ENCODE data around the gene MRPS30. TPM values are rescaled to one million over a fixed set of nuclear protein-coding genes. Genes with fewer than 3 reads are reported as not detected.

The MRPS30 gene
- total RNA-seq, 1 donor from 2014 or later, result 40.7 TPM

- Mint-ChIP-seq H3K27me3 (ENCODE audit: unreplicated experiment) (peaks cover 3% of the 10 kb centered on the region), H3K4me3 (ENCODE audit: unreplicated experiment) (no peak overlapping the region), H3K36me3 (ENCODE audit: unreplicated experiment) (peaks cover 8% of the 10 kb centered on the region), H3K27ac (ENCODE audit: unreplicated experiment) (no peak overlapping the region), H3K4me1 (ENCODE audit: low read depth, unreplicated experiment) (peaks cover 3% of the 10 kb centered on the region), H3K9me3 (ENCODE audit: unreplicated experiment) (peaks cover 9% of the 10 kb centered on the region)
- DNase-seq, result no peak
- TF ChIP-seq CTCF (IDR thresholded peaks at IDR 0.05; ENCODE audit: partially characterized antibody, unreplicated experiment), result no peak
Measured at GRCh38 chr5:44839018-44839681, 30.4 kb downstream of the MRPS30 start.

DNA sequence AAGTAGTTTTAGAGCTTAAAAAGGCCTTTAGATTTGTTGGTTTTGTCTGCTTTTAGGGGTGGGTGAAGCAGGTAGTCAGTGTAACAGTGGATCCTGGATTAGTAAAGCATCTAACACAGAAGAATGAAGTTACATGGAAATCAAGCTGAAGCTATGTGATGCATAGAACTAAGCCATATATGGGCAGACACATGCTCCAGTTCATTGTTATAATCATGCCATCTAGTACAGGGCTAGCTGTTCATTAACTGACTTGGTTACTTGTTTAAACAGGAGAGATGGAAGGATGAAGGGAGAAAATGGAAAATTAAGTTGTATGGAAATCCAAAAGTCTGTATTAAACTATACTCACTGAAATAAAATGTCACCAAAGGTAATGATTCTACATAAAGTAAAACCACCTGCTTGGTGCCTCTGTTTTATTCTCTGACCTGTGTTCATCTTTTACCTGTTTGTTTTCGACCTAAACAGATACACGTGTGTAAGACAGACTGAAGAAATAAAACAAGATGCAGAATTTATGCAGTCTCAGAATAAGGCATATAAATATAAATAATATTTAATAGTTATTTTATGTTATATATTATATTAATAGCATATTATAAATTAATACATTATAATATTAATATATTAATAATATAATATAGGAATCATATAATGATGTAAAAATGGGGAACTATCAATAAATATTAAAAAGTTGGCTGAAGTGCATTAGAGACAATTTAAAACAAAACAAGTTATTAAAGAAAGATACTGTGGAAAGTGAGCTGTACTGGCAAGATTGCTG lies 33.9 kb downstream of the MRPS30 start:
- no peak for TF ChIP-seq CTCF (IDR thresholded peaks at IDR 0.05; ENCODE audit: partially characterized antibody, unreplicated experiment)
- H3K4me1 Mint-ChIP-seq (ENCODE audit: low read depth, unreplicated experiment), result peaks cover 3% of the 10 kb centered on the region
- H3K27ac Mint-ChIP-seq (ENCODE audit: unreplicated experiment), result no peak overlapping the region
- peaks cover 9% of the 10 kb centered on the region for H3K9me3 Mint-ChIP-seq (ENCODE audit: unreplicated experiment)
- H3K36me3 Mint-ChIP-seq (ENCODE audit: unreplicated experiment), result peaks cover 8% of the 10 kb centered on the region
- no peak overlapping the region for H3K4me3 Mint-ChIP-seq (ENCODE audit: unreplicated experiment)
- DNase-seq, result no peak
- H3K27me3 Mint-ChIP-seq (ENCODE audit: unreplicated experiment), result peaks cover 3% of the 10 kb centered on the region

DNA sequence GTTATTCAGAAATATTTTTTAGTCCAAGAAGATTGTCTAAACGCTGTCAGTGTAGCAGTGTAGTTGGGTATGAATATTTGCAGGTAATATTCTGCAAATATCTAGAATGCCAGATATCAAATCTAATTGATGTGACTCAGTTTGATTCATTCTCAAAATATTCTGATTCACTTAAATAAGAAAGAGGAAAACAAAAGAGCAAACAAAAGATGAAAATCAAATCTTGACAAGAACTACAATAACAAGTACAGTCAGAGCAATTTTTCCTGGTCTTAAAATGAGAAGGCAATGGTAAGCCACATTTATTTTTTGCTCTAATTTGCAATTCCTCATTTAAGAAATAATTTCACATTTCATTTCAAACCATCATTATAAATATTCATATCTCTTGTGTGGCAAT lies 36.0 kb downstream of the MRPS30 start:
- Mint-ChIP-seq H3K27ac (ENCODE audit: unreplicated experiment) (no peak overlapping the region), H3K36me3 (ENCODE audit: unreplicated experiment) (no peaks in the 10 kb centered on the region), H3K4me1 (ENCODE audit: low read depth, unreplicated experiment) (peaks cover 3% of the 10 kb centered on the region), H3K4me3 (ENCODE audit: unreplicated experiment) (no peak overlapping the region), H3K27me3 (ENCODE audit: unreplicated experiment) (no peaks in the 10 kb centered on the region), H3K9me3 (ENCODE audit: unreplicated experiment) (peaks cover 1% of the 10 kb centered on the region)
- DNase-seq, result no peak
- no peak for TF ChIP-seq CTCF (IDR thresholded peaks at IDR 0.05; ENCODE audit: partially characterized antibody, unreplicated experiment)

GRCh38 chr5:44845777-44846176 lies 37.0 kb downstream of the MRPS30 start:
- TF ChIP-seq CTCF (IDR thresholded peaks at IDR 0.05; ENCODE audit: partially characterized antibody, unreplicated experiment), result no peak
- no peaks in the 10 kb centered on the region for H3K9me3 Mint-ChIP-seq (ENCODE audit: unreplicated experiment)
- no peak for DNase-seq

More at GRCh38 chr5:44845777-44846176, 37.0 kb downstream of the MRPS30 start:
- Mint-ChIP-seq H3K36me3 (ENCODE audit: unreplicated experiment) (no peaks in the 10 kb centered on the region), H3K4me1 (ENCODE audit: low read depth, unreplicated experiment) (peaks cover 3% of the 10 kb centered on the region), H3K27me3 (ENCODE audit: unreplicated experiment) (no peaks in the 10 kb centered on the region), H3K27ac (ENCODE audit: unreplicated experiment) (no peak overlapping the region), H3K4me3 (ENCODE audit: unreplicated experiment) (no peak overlapping the region)

Data from glutamatergic neuron (in vitro differentiated cells).